Esophagus muscularis mucosa (tissue), 4 donors: ENCODE results near the gene RAD18. TPM values are rescaled to one million over a fixed set of nuclear protein-coding genes. Genes with fewer than 3 reads are reported as not detected.

ENCODE experiments used
- DNase-seq: peaks from one replicate; pipeline ENCODE4 v3.0.0-alpha.2; 2017; ENCODE audit errors: extremely low spot score
- H3K27ac ChIP-seq, 4 donors: fragments of 200-600 bp; sonication (generic); replicated peaks in 1 of 4; 1 replicate in 3 of 4; 2 replicates in 1 of 4; pipeline ENCODE4 v1.5.1; 2016 to 2019; ENCODE audit warnings: mild to moderate bottlenecking in 1 of 4
- H3K27me3 ChIP-seq, 4 donors: fragments of 200-600 bp; sonication (generic); one replicate each; pipeline versions ENCODE4 v1.5.1 to v1.6.0; 2016 to 2019
- H3K36me3 ChIP-seq, 4 donors: fragments of 200-600 bp; sonication (generic); one replicate each; pipeline ENCODE4 v1.5.1; 2016 to 2019
- H3K4me1 ChIP-seq, 4 donors: fragments of 200-600 bp; sonication (generic); one replicate each; pipeline ENCODE4 v1.5.1; 2016 to 2019
- H3K4me3 ChIP-seq, 4 donors: fragments of 200-600 bp; sonication (generic); 1 replicate in 2 of 4; 2 replicates in 2 of 4; pipeline ENCODE4 v1.5.1; 2016 to 2019; ENCODE audit warnings: mild to moderate bottlenecking in 4 of 4, moderate library complexity in 1 of 4
- H3K9me3 ChIP-seq, 4 donors: fragments of 200-600 bp; sonication (generic); 1 replicate in 3 of 4; 2 replicates in 1 of 4; pipeline ENCODE4 v1.5.1; 2016 to 2019
- CTCF ChIP-seq, 3 experiments: fragments of 200-600 bp in 2 of 3; fragments of 450-650 bp in 1 of 3; sonication (generic) in 2 of 3; IDR thresholded peaks; one replicate each; pipeline ENCODE4 v1.5.1; 2017 to 2019; ENCODE audit warnings: antibody characterized with exemption in 3 of 3, mild to moderate bottlenecking in 2 of 3, moderate library complexity in 1 of 3
- EP300 ChIP-seq: sonication (generic); formaldehyde crosslinking; IDR thresholded peaks from one replicate; pipeline ENCODE4 v1.6.1; 2017; ENCODE audit warnings: antibody characterized with exemption
- POLR2A ChIP-seq: fragments of 450-650 bp; IDR thresholded peaks from one replicate; pipeline ENCODE4 v1.6.1; 2017; ENCODE audit warnings: antibody characterized with exemption, moderate library complexity, mild to moderate bottlenecking, low read depth
- POLR2AphosphoS5 ChIP-seq, 2 donors: sonication (generic); formaldehyde crosslinking; IDR thresholded peaks; one replicate each; pipeline ENCODE4 v1.6.1; 2017; ENCODE audit warnings: antibody characterized with exemption in 2 of 2
- WGBS: methylation state at CpG from one replicate; pipeline ENCODE4 v1.1.5; 2018; 5-methylcytosine and 5-hydroxymethylcytosine counted together
- intact Hi-C: fragments of 100-400 bp; cut with DNase I; formaldehyde crosslinking; loops from one replicate; pipeline ENCODE4 v1.15.1; 2023
- total RNA-seq, 4 donors: library from RNA; depleted of rRNA; stranded (reverse); fragments of >200 nt; gene quantifications; one replicate each; pipeline versions ENCODE4 v1.1.0 to v1.2.1, GENCODE V29; 2016

RAD18 gene
- total RNA-seq, 4 donors from 2014 or later = 3.4 to 6.6 (median 5.2) TPM

- TF ChIP-seq POLR2A (no peak), EP300 (no peak)
- Histone ChIP-seq H3K27ac (no peak overlapping the region), H3K4me3 (no peak overlapping the region), H3K27me3 (no peaks in the 10 kb centered on the region), H3K9me3 (no peaks in the 10 kb centered on the region), H3K36me3 (peaks cover 0 to 33% (median under 1%) of the 10 kb centered on the region in 4 donors), H3K4me1 (peaks cover 0 to 5% (median 0%) of the 10 kb centered on the region in 4 donors)
- intact Hi-C loops = no loop called here
- no peak for DNase-seq
- 89% methylated on average over 6 of the region's 6 CpGs for WGBS
Observed at GRCh38 chr3:8888301-8888915, 74.9 kb downstream of the RAD18 start.

- H3K9me3 ChIP-seq = no peaks in the 10 kb centered on the region
- no peak for DNase-seq
- H3K36me3 ChIP-seq = peaks cover 0 to 33% (median 1%) of the 10 kb centered on the region in 4 donors
- H3K27me3 ChIP-seq = no peaks in the 10 kb centered on the region
- peaks cover 0 to 5% (median 0%) of the 10 kb centered on the region in 4 donors for H3K4me1 ChIP-seq
- TF ChIP-seq CTCF (IDR thresholded peaks at IDR 0.05) (no peak), POLR2AphosphoS5 (IDR thresholded peaks at IDR 0.05) (no peak), EP300 (no peak), POLR2A (no peak)
- H3K27ac ChIP-seq = no peak overlapping the region
- intact Hi-C loops = no loop called here
- H3K4me3 ChIP-seq = no peak overlapping the region
- WGBS = 86% methylated on average over 7 of the region's 7 CpGs
Observed at GRCh38 chr3:8887435-8888300, 75.6 kb downstream of the RAD18 start.

GRCh38 chr3:8886546-8886945, 76.7 kb downstream of the RAD18 start:
- Histone ChIP-seq H3K36me3 (peaks cover 0 to 33% (median 1%) of the 10 kb centered on the region in 4 donors), H3K4me3 (no peak overlapping the region), H3K4me1 (peaks cover 0 to 5% (median 0%) of the 10 kb centered on the region in 4 donors), H3K27ac (no peak overlapping the region), H3K9me3 (no peaks in the 10 kb centered on the region), H3K27me3 (no peaks in the 10 kb centered on the region)
- TF ChIP-seq EP300 = no peak
- WGBS = 79% methylated on average over 4 of the region's 4 CpGs
- no peak for DNase-seq
- intact Hi-C loops = no loop called here

- Histone ChIP-seq H3K4me3 (no peak overlapping the region), H3K36me3 (peaks cover 0 to 33% (median 1%) of the 10 kb centered on the region in 4 donors), H3K9me3 (no peaks in the 10 kb centered on the region), H3K27me3 (no peaks in the 10 kb centered on the region), H3K4me1 (peaks cover 0 to 5% (median 0%) of the 10 kb centered on the region in 4 donors), H3K27ac (no peak overlapping the region)
- DNase-seq = no peak
- intact Hi-C loops = no loop called here
- no peak for TF ChIP-seq CTCF (IDR thresholded peaks at IDR 0.05)
Observed at GRCh38 chr3:8885536-8886316, 77.5 kb downstream of the RAD18 start.

GRCh38 chr3:8884630-8885290, 78.5 kb downstream of the RAD18 start:
- TF ChIP-seq EP300 = no peak
- TF ChIP-seq POLR2AphosphoS5 (IDR thresholded peaks at IDR 0.05) = no peak
- no peak overlapping the region for H3K4me3 ChIP-seq
- 82% methylated on average over 1 of the region's 1 CpG for WGBS
- no peak overlapping the region for H3K27ac ChIP-seq
- no peaks in the 10 kb centered on the region for H3K27me3 ChIP-seq
- H3K36me3 ChIP-seq = peaks cover 0 to 28% (median 1%) of the 10 kb centered on the region in 4 donors
- intact Hi-C loops = no loop called here
- peaks cover 0 to 5% (median 0%) of the 10 kb centered on the region in 4 donors for H3K4me1 ChIP-seq
- H3K9me3 ChIP-seq = no peaks in the 10 kb centered on the region
- no peak for DNase-seq
